Right atrium auricular region (tissue), 2 donors: ENCODE results near the gene SLC2A10. TPM values are rescaled to one million over a fixed set of nuclear protein-coding genes. Genes with fewer than 3 reads are reported as not detected.

Experiments used
- DNase-seq: peaks from one replicate; pipeline ENCODE4 v3.0.0-alpha.2; 2019; ENCODE audit warnings: low spot score
- H3K27ac ChIP-seq, 2 donors: fragments of 200-600 bp; sonication (generic); 1 replicate in 1 of 2; 2 replicates in 1 of 2; pipeline ENCODE4 v1.5.1; 2016 to 2019
- H3K27me3 ChIP-seq, 2 donors: fragments of 200-600 bp; sonication (generic); one replicate each; pipeline versions ENCODE4 v1.5.1 to v1.6.0; 2017 to 2019
- H3K36me3 ChIP-seq: fragments of 200-600 bp; sonication (generic); one replicate; pipeline ENCODE4 v1.5.1; 2016
- H3K4me1 ChIP-seq, 2 donors: fragments of 200-600 bp; sonication (generic); one replicate each; pipeline versions ENCODE4 v1.5.1 to v1.6.0; 2017 to 2019
- H3K4me3 ChIP-seq, 2 donors: fragments of 200-600 bp; sonication (generic); 1 replicate in 1 of 2; 2 replicates in 1 of 2; pipeline ENCODE4 v1.5.1; 2017 to 2019; ENCODE audit warnings: mild to moderate bottlenecking in 1 of 2, moderate library complexity in 1 of 2
- H3K9me3 ChIP-seq, 2 donors: fragments of 200-600 bp; sonication (generic); one replicate each; pipeline ENCODE4 v1.5.1; 2019
- total RNA-seq, 2 donors: library from RNA; depleted of rRNA; stranded (reverse); fragments of >200 nt; gene quantifications; one replicate each; pipeline ENCODE4 v1.1.0, GENCODE V29; 2016
- TF ChIP-seq, protein P1 (sequence below), 2 donors: fragments of 200-600 bp; sonication (generic); IDR thresholded peaks; one replicate each; pipeline ENCODE4 v1.5.1; 2019; ENCODE audit warnings: antibody characterized with exemption in 2 of 2

The SLC2A10 gene
- total RNA-seq, 2 donors from 2014 or later: 5.6 to 6.4 TPM

DNA sequence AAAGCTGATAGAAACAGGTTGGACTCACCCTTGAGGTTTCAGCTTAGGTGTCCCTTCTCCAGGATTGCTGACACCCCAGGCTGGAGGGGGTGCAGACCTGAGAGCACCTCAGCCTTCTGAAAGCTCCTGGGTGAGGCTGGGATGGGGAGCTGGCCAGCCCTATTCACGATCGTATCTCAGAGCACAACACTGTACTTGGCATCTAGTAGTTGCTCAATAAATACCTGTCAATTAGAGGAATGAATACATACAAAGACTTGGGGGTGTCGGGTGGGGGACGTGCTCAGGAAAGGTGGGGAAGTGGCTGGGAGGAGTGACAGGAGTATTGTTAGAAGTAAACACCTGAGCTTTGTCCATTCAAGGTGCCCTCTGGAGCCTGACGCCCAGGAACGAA is 61.7 kb downstream of the SLC2A10 start:
- Histone ChIP-seq H3K27me3 (no peaks in the 10 kb centered on the region), H3K9me3 (no peaks in the 10 kb centered on the region), H3K4me1 (no peaks in the 10 kb centered on the region), H3K4me3 (no peak overlapping the region), H3K27ac (no peak overlapping the region), H3K36me3 (no peaks in the 10 kb centered on the region)
- TF ChIP-seq, protein P1, sequence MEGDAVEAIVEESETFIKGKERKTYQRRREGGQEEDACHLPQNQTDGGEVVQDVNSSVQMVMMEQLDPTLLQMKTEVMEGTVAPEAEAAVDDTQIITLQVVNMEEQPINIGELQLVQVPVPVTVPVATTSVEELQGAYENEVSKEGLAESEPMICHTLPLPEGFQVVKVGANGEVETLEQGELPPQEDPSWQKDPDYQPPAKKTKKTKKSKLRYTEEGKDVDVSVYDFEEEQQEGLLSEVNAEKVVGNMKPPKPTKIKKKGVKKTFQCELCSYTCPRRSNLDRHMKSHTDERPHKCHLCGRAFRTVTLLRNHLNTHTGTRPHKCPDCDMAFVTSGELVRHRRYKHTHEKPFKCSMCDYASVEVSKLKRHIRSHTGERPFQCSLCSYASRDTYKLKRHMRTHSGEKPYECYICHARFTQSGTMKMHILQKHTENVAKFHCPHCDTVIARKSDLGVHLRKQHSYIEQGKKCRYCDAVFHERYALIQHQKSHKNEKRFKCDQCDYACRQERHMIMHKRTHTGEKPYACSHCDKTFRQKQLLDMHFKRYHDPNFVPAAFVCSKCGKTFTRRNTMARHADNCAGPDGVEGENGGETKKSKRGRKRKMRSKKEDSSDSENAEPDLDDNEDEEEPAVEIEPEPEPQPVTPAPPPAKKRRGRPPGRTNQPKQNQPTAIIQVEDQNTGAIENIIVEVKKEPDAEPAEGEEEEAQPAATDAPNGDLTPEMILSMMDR (IDR thresholded peaks at IDR 0.05): no peak
- DNase-seq: no peak

DNA sequence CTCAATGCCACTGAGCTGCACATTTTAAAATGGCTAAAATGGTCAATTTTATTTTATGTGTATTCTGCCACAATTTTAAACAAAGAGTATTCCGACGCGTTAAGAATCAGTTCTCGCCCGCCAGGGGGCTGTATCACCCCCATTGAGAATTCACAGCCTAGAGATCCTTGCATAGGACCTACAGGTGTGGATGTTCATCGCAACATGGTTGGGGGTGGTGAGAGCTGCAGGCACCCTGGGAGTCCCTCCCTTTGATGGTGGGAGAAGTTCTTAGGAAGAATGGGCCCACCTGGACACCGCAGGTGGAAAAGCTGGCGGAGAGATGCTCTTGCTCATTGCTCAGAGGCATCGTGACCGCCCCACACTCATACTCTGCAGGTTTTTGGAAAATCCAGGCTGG is 63.5 kb downstream of the SLC2A10 start:
- no peak for DNase-seq
- Histone ChIP-seq H3K9me3 (no peaks in the 10 kb centered on the region), H3K4me1 (no peaks in the 10 kb centered on the region), H3K4me3 (no peak overlapping the region), H3K27ac (no peak overlapping the region), H3K27me3 (no peaks in the 10 kb centered on the region), H3K36me3 (no peaks in the 10 kb centered on the region)
- TF ChIP-seq, protein P1 (IDR thresholded peaks at IDR 0.05): no peak

DNA sequence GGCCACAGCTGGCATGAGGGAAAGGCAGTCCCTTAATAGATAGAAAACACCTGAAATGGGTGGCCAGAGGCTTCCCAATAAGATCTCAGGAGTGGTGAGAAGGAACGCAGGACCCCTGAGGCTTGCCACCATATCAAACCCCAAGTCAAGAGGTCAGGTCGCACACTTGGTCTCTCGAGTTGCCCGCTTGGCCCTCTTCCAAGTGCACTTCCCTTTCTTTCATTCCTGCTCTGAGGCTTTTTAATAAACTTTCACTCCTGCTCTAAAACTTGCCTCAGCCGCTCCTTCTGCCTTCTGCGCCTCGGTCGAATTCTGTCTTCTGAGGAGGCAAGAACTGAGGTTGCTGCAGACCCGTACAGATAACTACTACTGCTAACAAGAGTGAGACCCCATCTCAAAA is 64.2 kb downstream of the SLC2A10 start:
- TF ChIP-seq, protein P1 (IDR thresholded peaks at IDR 0.05): no peak
- no peak overlapping the region for H3K4me3 ChIP-seq
- H3K27me3 ChIP-seq: no peaks in the 10 kb centered on the region
- no peaks in the 10 kb centered on the region for H3K36me3 ChIP-seq
- no peak overlapping the region for H3K27ac ChIP-seq
- no peak for DNase-seq
- no peaks in the 10 kb centered on the region for H3K4me1 ChIP-seq
- H3K9me3 ChIP-seq: no peaks in the 10 kb centered on the region

DNA sequence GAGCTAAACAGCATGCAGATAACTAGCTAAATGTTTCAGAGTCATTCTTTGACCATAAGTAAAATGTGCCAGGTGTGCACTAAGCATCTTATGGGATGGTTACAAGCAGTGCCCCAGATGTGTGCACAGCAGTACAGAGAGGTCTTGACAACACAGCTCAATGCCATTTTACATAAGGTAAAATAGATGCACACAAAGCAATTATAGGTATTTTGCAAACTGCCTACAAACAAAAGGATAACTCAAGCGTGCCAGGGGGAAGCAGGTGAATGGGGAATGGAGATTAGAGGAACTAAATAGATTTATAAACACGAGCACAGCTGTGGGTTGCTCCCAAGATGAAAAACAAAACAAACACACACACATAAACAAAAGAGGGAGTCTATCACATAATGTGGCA is 64.8 kb downstream of the SLC2A10 start:
- TF ChIP-seq, protein P1 (IDR thresholded peaks at IDR 0.05): no peak
- no peaks in the 10 kb centered on the region for H3K36me3 ChIP-seq
- no peaks in the 10 kb centered on the region for H3K9me3 ChIP-seq
- no peak overlapping the region for H3K27ac ChIP-seq
- no peak overlapping the region for H3K4me3 ChIP-seq
- H3K4me1 ChIP-seq: no peaks in the 10 kb centered on the region
- no peak for DNase-seq
- H3K27me3 ChIP-seq: no peaks in the 10 kb centered on the region

DNA sequence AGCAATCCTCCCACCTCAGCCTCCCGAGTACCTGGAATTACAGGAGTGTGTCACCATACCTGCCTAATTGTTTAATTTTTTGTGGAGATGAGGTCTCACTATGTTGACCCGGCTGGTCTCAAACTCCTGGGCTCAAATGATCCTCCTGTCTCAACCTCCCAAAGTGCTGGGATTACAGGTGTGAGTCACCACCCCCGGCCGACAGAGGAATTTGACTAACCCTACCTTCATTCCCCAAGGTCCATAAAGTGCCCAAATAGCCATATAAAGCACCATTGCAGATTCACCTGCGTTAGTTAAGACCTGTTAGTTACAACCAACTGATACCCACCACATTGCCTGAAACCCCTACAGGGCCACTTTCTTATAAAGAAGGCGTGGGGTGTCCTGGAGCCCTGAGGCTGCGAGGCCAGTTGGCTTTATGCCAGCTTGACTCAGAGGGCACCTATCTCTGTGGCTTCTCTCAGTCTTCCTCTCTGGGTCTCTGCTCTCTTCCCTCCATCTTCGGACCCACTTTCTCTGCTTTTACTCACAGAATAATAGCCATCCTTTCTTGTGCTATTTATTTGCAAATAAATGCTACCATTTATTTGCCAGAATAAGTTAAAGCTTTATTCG is 65.6 kb downstream of the SLC2A10 start:
- no peak for DNase-seq
- Histone ChIP-seq H3K27me3 (no peaks in the 10 kb centered on the region), H3K4me3 (no peak overlapping the region), H3K27ac (no peak overlapping the region), H3K9me3 (no peaks in the 10 kb centered on the region), H3K36me3 (no peaks in the 10 kb centered on the region), H3K4me1 (no peaks in the 10 kb centered on the region)
- TF ChIP-seq, protein P1 (IDR thresholded peaks at IDR 0.05): no peak

DNA sequence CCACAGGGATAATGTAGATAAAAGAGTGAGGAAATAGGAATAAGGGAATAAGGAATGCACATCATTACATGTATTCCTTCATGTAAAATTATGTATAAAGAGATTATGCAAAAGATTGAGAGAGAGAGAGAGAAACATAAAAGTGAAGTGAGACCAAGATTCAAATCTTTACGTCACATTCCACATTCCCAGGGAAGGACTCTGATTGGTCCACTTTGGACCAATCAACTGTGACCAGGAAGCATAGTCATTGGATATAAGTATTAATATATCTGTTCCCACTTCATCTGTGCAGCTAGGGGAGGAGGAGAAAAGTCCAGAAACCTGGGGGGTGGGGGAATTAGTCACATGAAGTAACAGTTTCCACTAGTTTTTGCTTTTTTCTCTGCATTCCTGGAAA is 66.4 kb downstream of the SLC2A10 start:
- Histone ChIP-seq H3K4me3 (no peak overlapping the region), H3K27me3 (no peaks in the 10 kb centered on the region), H3K36me3 (no peaks in the 10 kb centered on the region), H3K4me1 (no peaks in the 10 kb centered on the region), H3K27ac (no peak overlapping the region), H3K9me3 (no peaks in the 10 kb centered on the region)
- no peak for DNase-seq
- TF ChIP-seq, protein P1 (IDR thresholded peaks at IDR 0.05): no peak
